ENCODE results near the gene METTL17.

DNA sequence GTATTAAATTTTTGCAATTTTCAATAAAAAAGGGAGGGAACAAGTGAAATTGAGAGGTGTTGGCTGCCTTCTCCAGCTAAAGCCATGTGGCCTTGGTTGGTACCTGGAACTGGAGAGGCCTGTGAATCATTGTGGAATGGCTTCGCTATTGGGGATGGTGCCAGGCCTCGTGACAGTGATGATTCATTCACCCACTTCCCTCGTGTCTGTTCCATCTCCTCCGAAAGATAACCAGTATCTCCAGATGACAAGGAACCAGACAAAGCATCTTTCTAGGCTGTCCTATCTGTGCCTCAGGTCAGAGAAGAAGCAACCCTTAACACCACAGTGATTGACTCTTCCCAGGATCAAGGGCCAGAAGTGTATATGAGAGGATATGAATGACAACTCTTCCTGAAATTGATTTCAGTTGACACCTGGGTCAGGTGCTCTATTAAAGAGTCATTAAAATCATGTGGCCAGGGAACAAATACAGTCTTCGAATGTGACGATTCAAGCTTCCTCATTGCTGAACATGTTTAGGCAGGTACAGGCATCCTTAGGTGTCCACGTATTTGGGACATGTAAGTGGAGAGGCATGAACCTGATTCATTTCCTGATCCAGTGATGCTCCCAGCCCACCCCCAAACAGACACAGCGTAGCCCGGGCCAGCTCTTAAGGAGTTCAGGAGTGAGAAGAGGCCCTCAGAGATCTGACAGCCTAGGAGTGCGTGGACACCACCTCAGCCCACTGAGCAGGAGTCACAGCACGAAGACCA lies 52.1 kb downstream of the METTL17 start, which contains the start of gene RNASE7:
- TF ChIP-seq, protein P1, sequence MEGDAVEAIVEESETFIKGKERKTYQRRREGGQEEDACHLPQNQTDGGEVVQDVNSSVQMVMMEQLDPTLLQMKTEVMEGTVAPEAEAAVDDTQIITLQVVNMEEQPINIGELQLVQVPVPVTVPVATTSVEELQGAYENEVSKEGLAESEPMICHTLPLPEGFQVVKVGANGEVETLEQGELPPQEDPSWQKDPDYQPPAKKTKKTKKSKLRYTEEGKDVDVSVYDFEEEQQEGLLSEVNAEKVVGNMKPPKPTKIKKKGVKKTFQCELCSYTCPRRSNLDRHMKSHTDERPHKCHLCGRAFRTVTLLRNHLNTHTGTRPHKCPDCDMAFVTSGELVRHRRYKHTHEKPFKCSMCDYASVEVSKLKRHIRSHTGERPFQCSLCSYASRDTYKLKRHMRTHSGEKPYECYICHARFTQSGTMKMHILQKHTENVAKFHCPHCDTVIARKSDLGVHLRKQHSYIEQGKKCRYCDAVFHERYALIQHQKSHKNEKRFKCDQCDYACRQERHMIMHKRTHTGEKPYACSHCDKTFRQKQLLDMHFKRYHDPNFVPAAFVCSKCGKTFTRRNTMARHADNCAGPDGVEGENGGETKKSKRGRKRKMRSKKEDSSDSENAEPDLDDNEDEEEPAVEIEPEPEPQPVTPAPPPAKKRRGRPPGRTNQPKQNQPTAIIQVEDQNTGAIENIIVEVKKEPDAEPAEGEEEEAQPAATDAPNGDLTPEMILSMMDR (IDR thresholded peaks at IDR 0.05): no peak
- no peak for TF ChIP-seq POLR2A (IDR thresholded peaks at IDR 0.05)
